ENCODE results near the gene NOL9.

The NOL9 gene

GRCh38 chr1:6519935-6520671, 34.2 kb downstream of the NOL9 start:
- peak; percentile 72 for DNase-seq (ENCODE audit: low read depth)

GRCh38 chr1:6519491-6519934, 34.8 kb downstream of the NOL9 start:
- no peak for DNase-seq (ENCODE audit: low read depth)

GRCh38 chr1:6517435-6517851, 36.9 kb downstream of the NOL9 start:
- DNase-seq (ENCODE audit: low read depth), result no peak

- no peak for DNase-seq (ENCODE audit: low read depth)
These were observed 38.5 kb downstream of the NOL9 start for GRCh38 chr1:6515771-6516170.

- no peak for DNase-seq (ENCODE audit: low read depth)
These were observed 41.0 kb downstream of the NOL9 start for GRCh38 chr1:6513320-6513801.

GRCh38 chr1:6512908-6513280, 41.4 kb downstream of the NOL9 start:
- no peak for DNase-seq (ENCODE audit: low read depth)

- no peak for DNase-seq (ENCODE audit: low read depth)
These were observed 41.9 kb downstream of the NOL9 start for GRCh38 chr1:6512245-6512907.

GRCh38 chr1:6511561-6512244, 42.6 kb downstream of the NOL9 start:
- DNase-seq (ENCODE audit: low read depth), result no peak

GRCh38 chr1:6511056-6511455, 43.3 kb downstream of the NOL9 start:
- no peak for DNase-seq (ENCODE audit: low read depth)

- DNase-seq (ENCODE audit: low read depth), result no peak
These were observed 43.8 kb downstream of the NOL9 start for GRCh38 chr1:6510493-6510892.

GRCh38 chr1:6509919-6510291, 44.4 kb downstream of the NOL9 start:
- DNase-seq (ENCODE audit: low read depth), result no peak

- DNase-seq (ENCODE audit: low read depth), result no peak
These were observed 44.9 kb downstream of the NOL9 start for GRCh38 chr1:6509220-6509918.

GRCh38 chr1:6508816-6509189, 45.5 kb downstream of the NOL9 start:
- DNase-seq (ENCODE audit: low read depth), result no peak

- no peak for DNase-seq (ENCODE audit: low read depth)
These were observed 46.0 kb downstream of the NOL9 start for GRCh38 chr1:6508154-6508815.

- DNase-seq (ENCODE audit: low read depth), result no peak
These were observed 46.8 kb downstream of the NOL9 start for GRCh38 chr1:6507461-6507911.

- no peak for DNase-seq (ENCODE audit: low read depth)
These were observed 47.3 kb downstream of the NOL9 start for GRCh38 chr1:6507037-6507428.

- DNase-seq (ENCODE audit: low read depth), result no peak
These were observed 47.9 kb downstream of the NOL9 start for GRCh38 chr1:6506210-6507036.

- no peak for DNase-seq (ENCODE audit: low read depth)
These were observed 48.7 kb downstream of the NOL9 start for GRCh38 chr1:6505367-6506209.

- DNase-seq (ENCODE audit: low read depth), result no peak
These were observed 49.4 kb downstream of the NOL9 start for GRCh38 chr1:6504887-6505286.

Data from stromal cell of bone marrow (primary cell).